A549 treated with dexamethasone at 1 μM for 4 hours (cell line): ENCODE measurements around the gene GPR83. TPM values are rescaled to one million over a fixed set of nuclear protein-coding genes. Genes with fewer than 3 reads are reported as not detected.

ENCODE experiments used
- total RNA-seq: library from RNA; stranded (reverse); fragments of 200-300 nt; extraction: Qiagen RNA extraction; gene quantifications from 5 replicates; pipeline ENCODE4 v1.2.3, GENCODE V29; 2022

The GPR83 gene
- total RNA-seq, result 0.07 to 0.17 TPM (median 0.13 TPM) in 5 replicates

GRCh38 chr11:94400839-94401772 lies at the start of gene GPR83:
TSS of gene GPR83 (minus strand) at chr11:94401419. CDS start at chr11:94401247, 172 bp downstream.

Other genes with a start within 250 kb of the GPR83 start
- not detected in 5 replicates for gene IZUMO1R, start 96.8 kb downstream of the GPR83 start, total RNA-seq
- gene MRE11, start 92.4 kb upstream of the GPR83 start, total RNA-seq, result 14.3 to 18.4 TPM (median 17.9 TPM) in 5 replicates
- 5.3 to 7.5 TPM (median 6.7 TPM) in 5 replicates for gene ANKRD49, start 92.6 kb upstream of the GPR83 start, total RNA-seq
- gene C11orf97, start 111.0 kb upstream of the GPR83 start, total RNA-seq, result not detected in 5 replicates
- 2.4 to 3.0 TPM (median 2.9 TPM) in 5 replicates for gene FUT4, start 142.5 kb upstream of the GPR83 start, total RNA-seq
- gene PIWIL4, start 165.9 kb upstream of the GPR83 start, total RNA-seq, result 0.12 to 0.31 TPM (median 0.14 TPM) in 5 replicates